SH-SY5Y (cell line): ENCODE measurements around the gene GTPBP4.

Source experiments
- GATA2 ChIP-seq: IDR thresholded peaks from 2 replicates; pipeline ENCODE4 v1.6.1; 2011; ENCODE audit warnings: mild to moderate bottlenecking, low read depth, low read length
- GATA3 ChIP-seq: IDR thresholded peaks from 2 replicates; pipeline ENCODE4 v1.6.1; 2011; ENCODE audit warnings: low read depth, mild to moderate bottlenecking, low read length, moderate library complexity

DNA sequence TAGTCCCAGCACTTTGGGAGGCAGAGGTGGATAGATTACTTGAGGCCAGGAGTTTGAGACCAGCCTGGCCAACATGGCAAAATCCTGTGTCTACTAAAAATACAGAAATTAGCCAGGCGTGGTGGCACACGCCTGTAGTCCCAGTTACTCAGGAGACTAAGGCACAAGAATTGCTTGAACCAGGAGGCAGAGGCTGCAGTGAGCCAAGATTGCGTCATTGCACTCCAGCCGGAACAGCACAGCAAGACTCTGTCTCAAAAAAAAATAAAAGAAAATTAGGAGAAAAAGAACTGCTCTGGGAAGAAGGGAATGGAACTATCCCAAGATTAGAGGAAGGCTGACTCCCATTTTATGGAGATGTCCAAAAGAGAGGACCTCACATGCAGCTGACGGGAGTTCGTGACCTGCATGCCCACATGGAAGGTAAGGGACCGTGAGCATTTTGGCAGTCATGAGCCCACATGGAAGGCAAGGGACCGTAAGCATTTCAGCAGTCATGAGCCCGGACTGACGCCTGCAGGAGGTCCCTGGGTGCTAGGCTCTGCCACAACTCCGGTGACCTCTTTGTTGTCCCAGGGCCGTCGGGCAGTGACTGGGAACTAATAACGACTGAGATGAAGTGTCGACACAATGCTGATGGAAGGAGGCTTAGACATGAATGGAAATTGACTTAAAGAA is 18.6 kb upstream of the GTPBP4 start:
- TF ChIP-seq GATA2 (no peak), GATA3 (no peak)
